Activated naive CD8-positive, alpha-beta T cell treated with anti-CD3 and anti-CD28 coated beads for 36 hours (primary cell): ENCODE results near the gene KIF13A. TPM values are rescaled to one million over a fixed set of nuclear protein-coding genes. Genes with fewer than 3 reads are reported as not detected.
"Not testable (repeated sequence)": the region's sequence is repeated elsewhere in the genome, so short reads cannot be mapped to it uniquely, and the experiment has no call there.

Experiments
- DNase-seq: peaks from one replicate; pipeline ENCODE4 v3.0.0; 2021
- H3K27ac Mint-ChIP-seq: one replicate; pipeline ENCODE4 v1.8.0; 2022; ENCODE audit warnings: mild to moderate bottlenecking, moderate library complexity, mixed read lengths
- H3K27me3 Mint-ChIP-seq: one replicate; pipeline ENCODE4 v1.8.0; 2022; ENCODE audit warnings: mild to moderate bottlenecking, mixed read lengths
- H3K36me3 Mint-ChIP-seq: one replicate; pipeline ENCODE4 v1.8.0; 2021; ENCODE audit warnings: mild to moderate bottlenecking, mixed read lengths
- H3K4me1 Mint-ChIP-seq: one replicate; pipeline ENCODE4 v1.8.0; 2021; ENCODE audit warnings: mixed read lengths
- H3K4me3 Mint-ChIP-seq: one replicate; pipeline ENCODE4 v1.8.0; 2022; ENCODE audit warnings: mild to moderate bottlenecking, moderate library complexity, mixed read lengths
- H3K9me3 Mint-ChIP-seq: one replicate; pipeline ENCODE4 v1.8.0; 2022; ENCODE audit warnings: mixed read lengths
- total RNA-seq, 2 experiments: library from RNA; stranded (reverse); gene quantifications; one replicate each; pipeline ENCODE4 v1.2.3, GENCODE V29; 2021

Gene KIF13A
- total RNA-seq, 2 experiments from 2014 or later: not detected

- Mint-ChIP-seq H3K4me3 (no peak overlapping the region), H3K27me3 (peaks cover 7% of the 10 kb centered on the region), H3K27ac (no peak overlapping the region), H3K9me3 (no peaks in the 10 kb centered on the region), H3K36me3 (no peaks in the 10 kb centered on the region), H3K4me1 (no peaks in the 10 kb centered on the region)
- no peak for DNase-seq
Measured at GRCh38 chr6:17853533-17853932, 133.9 kb downstream of the KIF13A start.

- Mint-ChIP-seq H3K36me3 (no peaks in the 10 kb centered on the region), H3K9me3 (no peaks in the 10 kb centered on the region), H3K27me3 (peaks cover 12% of the 10 kb centered on the region), H3K4me3 (no peak overlapping the region), H3K27ac (no peak overlapping the region), H3K4me1 (no peaks in the 10 kb centered on the region)
- DNase-seq: no peak
Measured at GRCh38 chr6:17851720-17852161, 135.7 kb downstream of the KIF13A start.

GRCh38 chr6:17851001-17851719 lies 136.3 kb downstream of the KIF13A start:
- Mint-ChIP-seq H3K36me3 (no peaks in the 10 kb centered on the region), H3K9me3 (no peaks in the 10 kb centered on the region), H3K4me3 (no peak overlapping the region), H3K27me3 (peaks cover 12% of the 10 kb centered on the region), H3K27ac (no peak overlapping the region), H3K4me1 (no peaks in the 10 kb centered on the region)
- DNase-seq: no peak

GRCh38 chr6:17850281-17850680 lies 137.2 kb downstream of the KIF13A start:
- DNase-seq: no peak
- peaks cover 12% of the 10 kb centered on the region for H3K27me3 Mint-ChIP-seq
- H3K27ac Mint-ChIP-seq: no peak overlapping the region
- no peaks in the 10 kb centered on the region for H3K36me3 Mint-ChIP-seq
- H3K9me3 Mint-ChIP-seq: no peaks in the 10 kb centered on the region
- no peak overlapping the region for H3K4me3 Mint-ChIP-seq
- H3K4me1 Mint-ChIP-seq: no peaks in the 10 kb centered on the region

GRCh38 chr6:17847203-17847760 lies 140.2 kb downstream of the KIF13A start:
- Mint-ChIP-seq H3K4me1 (no peaks in the 10 kb centered on the region), H3K9me3 (no peaks in the 10 kb centered on the region), H3K36me3 (no peaks in the 10 kb centered on the region), H3K27ac (no peak overlapping the region), H3K4me3 (no peak overlapping the region), H3K27me3 (peaks cover 12% of the 10 kb centered on the region)
- no peak for DNase-seq

- no peak for DNase-seq
- Mint-ChIP-seq H3K4me1 (no peaks in the 10 kb centered on the region), H3K36me3 (no peaks in the 10 kb centered on the region), H3K27ac (no peak overlapping the region), H3K9me3 (no peaks in the 10 kb centered on the region), H3K4me3 (no peak overlapping the region), H3K27me3 (peaks cover 12% of the 10 kb centered on the region)
Measured at GRCh38 chr6:17846762-17847161, 140.7 kb downstream of the KIF13A start.

GRCh38 chr6:17845598-17845997 lies 141.8 kb downstream of the KIF13A start:
- H3K4me3 Mint-ChIP-seq: no peak overlapping the region
- peaks cover 19% of the 10 kb centered on the region for H3K27me3 Mint-ChIP-seq
- H3K36me3 Mint-ChIP-seq: no peaks in the 10 kb centered on the region
- DNase-seq: no peak
- H3K9me3 Mint-ChIP-seq: no peaks in the 10 kb centered on the region
- no peak overlapping the region for H3K27ac Mint-ChIP-seq
- no peaks in the 10 kb centered on the region for H3K4me1 Mint-ChIP-seq

GRCh38 chr6:17844967-17845366 lies 142.5 kb downstream of the KIF13A start:
- H3K9me3 Mint-ChIP-seq, H3K36me3 Mint-ChIP-seq, H3K4me1 Mint-ChIP-seq, DNase-seq, H3K4me3 Mint-ChIP-seq, H3K27ac Mint-ChIP-seq: not testable (repeated sequence)
- peaks cover 25% of the 10 kb centered on the region for H3K27me3 Mint-ChIP-seq

- DNase-seq: no peak
- H3K9me3 Mint-ChIP-seq: no peaks in the 10 kb centered on the region
- no peaks in the 10 kb centered on the region for H3K4me1 Mint-ChIP-seq
- no peak overlapping the region for H3K4me3 Mint-ChIP-seq
- H3K27me3 Mint-ChIP-seq: peaks cover 18% of the 10 kb centered on the region
- no peak overlapping the region for H3K27ac Mint-ChIP-seq
- H3K36me3 Mint-ChIP-seq: no peaks in the 10 kb centered on the region
Measured at GRCh38 chr6:17842934-17843821, 144.3 kb downstream of the KIF13A start.

GRCh38 chr6:17842014-17842776 lies 145.2 kb downstream of the KIF13A start:
- no peak overlapping the region for H3K4me3 Mint-ChIP-seq
- H3K27me3 Mint-ChIP-seq: peaks cover 17% of the 10 kb centered on the region
- no peaks in the 10 kb centered on the region for H3K4me1 Mint-ChIP-seq
- no peaks in the 10 kb centered on the region for H3K9me3 Mint-ChIP-seq
- no peak overlapping the region for H3K27ac Mint-ChIP-seq
- no peak for DNase-seq
- no peaks in the 10 kb centered on the region for H3K36me3 Mint-ChIP-seq

- Mint-ChIP-seq H3K4me3 (no peak overlapping the region), H3K4me1 (no peaks in the 10 kb centered on the region), H3K36me3 (no peaks in the 10 kb centered on the region), H3K27me3 (peaks cover 13% of the 10 kb centered on the region), H3K9me3 (no peaks in the 10 kb centered on the region), H3K27ac (no peak overlapping the region)
- DNase-seq: no peak
Measured at GRCh38 chr6:17839513-17840223, 147.8 kb downstream of the KIF13A start.

- Mint-ChIP-seq H3K36me3 (no peaks in the 10 kb centered on the region), H3K4me1 (no peaks in the 10 kb centered on the region), H3K4me3 (no peak overlapping the region), H3K27ac (no peak overlapping the region), H3K27me3 (peaks cover 15% of the 10 kb centered on the region), H3K9me3 (no peaks in the 10 kb centered on the region)
- no peak for DNase-seq
Measured at GRCh38 chr6:17836293-17836692, 151.1 kb downstream of the KIF13A start.

- no peaks in the 10 kb centered on the region for H3K36me3 Mint-ChIP-seq
- DNase-seq: no peak
- peaks cover 13% of the 10 kb centered on the region for H3K27me3 Mint-ChIP-seq
- no peak overlapping the region for H3K4me3 Mint-ChIP-seq
- H3K9me3 Mint-ChIP-seq: no peaks in the 10 kb centered on the region
- no peaks in the 10 kb centered on the region for H3K4me1 Mint-ChIP-seq
- H3K27ac Mint-ChIP-seq: no peak overlapping the region
Measured at GRCh38 chr6:17835784-17836183, 151.7 kb downstream of the KIF13A start.

- no peaks in the 10 kb centered on the region for H3K36me3 Mint-ChIP-seq
- no peak for DNase-seq
- peaks cover 5% of the 10 kb centered on the region for H3K27me3 Mint-ChIP-seq
- no peak overlapping the region for H3K27ac Mint-ChIP-seq
- H3K9me3 Mint-ChIP-seq: no peaks in the 10 kb centered on the region
- H3K4me3 Mint-ChIP-seq: no peak overlapping the region
- no peaks in the 10 kb centered on the region for H3K4me1 Mint-ChIP-seq
Measured at GRCh38 chr6:17831135-17831534, 156.3 kb downstream of the KIF13A start.
